Upper lobe of right lung (tissue), 1 donor: Measurements from ENCODE around the gene BICD2. TPM values are rescaled to one million over a fixed set of nuclear protein-coding genes. Genes with fewer than 3 reads are reported as not detected.

ENCODE experiments used
- ATAC-seq: fragments of 200-7000 bp; cut with Tn5 transposase; one replicate; pipeline ENCODE4 v1.9.1; 2020; ENCODE audit warnings: mild to moderate bottlenecking, moderate library complexity
- DNase-seq: peaks from one replicate; pipeline ENCODE4 v3.0.0-alpha.2; 2020
- H3K27ac ChIP-seq: fragments of 200-600 bp; one replicate; pipeline ENCODE4 v1.8.0; 2022
- H3K27me3 ChIP-seq: fragments of 200-600 bp; one replicate; pipeline ENCODE4 v1.8.0; 2022; ENCODE audit warnings: mild to moderate bottlenecking
- H3K36me3 ChIP-seq: fragments of 200-600 bp; one replicate; pipeline ENCODE4 v1.8.0; 2022
- H3K4me1 ChIP-seq: fragments of 200-600 bp; one replicate; pipeline ENCODE4 v1.8.0; 2022
- H3K4me3 ChIP-seq: fragments of 200-600 bp; one replicate; pipeline ENCODE4 v1.8.0; 2022; ENCODE audit warnings: mild to moderate bottlenecking
- H3K9me3 ChIP-seq: fragments of 200-600 bp; one replicate; pipeline ENCODE4 v1.8.0; 2022
- intact Hi-C: fragments of 100-400 bp; cut with DNase I; formaldehyde crosslinking; loops from one replicate; pipeline ENCODE4 v1.11.0; 2022
- total RNA-seq: library from RNA; stranded (reverse); fragmentation: NEBNext Ultra II Directional; extraction: Animal tissue kit (Norgen Biotek cat#: 25700); gene quantifications from one replicate; pipeline ENCODE4 v1.2.1, GENCODE V29; 2021
- TF ChIP-seq, protein P1 (sequence below): fragments of 200-600 bp; IDR thresholded peaks from one replicate; pipeline ENCODE4 v1.8.0; 2022; ENCODE audit warnings: antibody characterized with exemption
- donor health status: DM: no; HTN: yes; CAD: no; lungs with severe emphysema.

BICD2 gene
- total RNA-seq, 1 donor from 2014 or later, result 38.6 TPM

- intact Hi-C loops, result no loop called here
These were observed 10.4 kb downstream of the BICD2 start for GRCh38 chr9:92754091-92754745.

DNA sequence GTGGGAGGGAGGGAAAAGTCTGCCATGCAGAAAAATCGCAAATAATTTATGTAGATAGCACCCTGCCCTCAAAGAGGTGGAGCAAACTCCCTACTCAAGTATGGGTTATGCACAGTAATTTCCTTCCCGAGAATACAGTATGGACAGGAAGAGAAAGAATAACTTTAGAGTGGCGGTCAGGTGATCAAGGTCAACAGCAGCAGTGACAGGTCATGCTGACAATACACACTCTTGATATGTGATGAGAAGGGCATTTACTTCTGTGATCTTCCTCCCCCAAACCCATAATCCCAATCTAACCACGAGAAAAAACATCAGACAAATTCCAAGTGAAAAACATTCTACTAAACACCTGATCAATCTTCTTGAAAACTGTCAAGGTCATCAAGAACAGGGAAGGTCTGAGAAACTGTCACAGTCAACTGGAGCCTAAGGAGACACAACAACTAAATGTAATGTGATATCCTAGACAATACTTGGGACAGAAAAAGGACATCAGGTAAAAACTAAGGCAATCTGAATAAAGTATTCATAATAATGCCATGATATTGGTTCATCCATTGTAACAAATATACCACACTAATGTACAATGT lies 11.7 kb downstream of the BICD2 start:
- H3K4me1 ChIP-seq, result peaks cover 40% of the 10 kb centered on the region
- intact Hi-C loops, result no loop called here
- no peaks in the 10 kb centered on the region for H3K9me3 ChIP-seq
- DNase-seq (no peak), ATAC-seq (no peak)
- TF ChIP-seq, protein P1, sequence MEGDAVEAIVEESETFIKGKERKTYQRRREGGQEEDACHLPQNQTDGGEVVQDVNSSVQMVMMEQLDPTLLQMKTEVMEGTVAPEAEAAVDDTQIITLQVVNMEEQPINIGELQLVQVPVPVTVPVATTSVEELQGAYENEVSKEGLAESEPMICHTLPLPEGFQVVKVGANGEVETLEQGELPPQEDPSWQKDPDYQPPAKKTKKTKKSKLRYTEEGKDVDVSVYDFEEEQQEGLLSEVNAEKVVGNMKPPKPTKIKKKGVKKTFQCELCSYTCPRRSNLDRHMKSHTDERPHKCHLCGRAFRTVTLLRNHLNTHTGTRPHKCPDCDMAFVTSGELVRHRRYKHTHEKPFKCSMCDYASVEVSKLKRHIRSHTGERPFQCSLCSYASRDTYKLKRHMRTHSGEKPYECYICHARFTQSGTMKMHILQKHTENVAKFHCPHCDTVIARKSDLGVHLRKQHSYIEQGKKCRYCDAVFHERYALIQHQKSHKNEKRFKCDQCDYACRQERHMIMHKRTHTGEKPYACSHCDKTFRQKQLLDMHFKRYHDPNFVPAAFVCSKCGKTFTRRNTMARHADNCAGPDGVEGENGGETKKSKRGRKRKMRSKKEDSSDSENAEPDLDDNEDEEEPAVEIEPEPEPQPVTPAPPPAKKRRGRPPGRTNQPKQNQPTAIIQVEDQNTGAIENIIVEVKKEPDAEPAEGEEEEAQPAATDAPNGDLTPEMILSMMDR, result no peak
- no peak overlapping the region for H3K4me3 ChIP-seq
- peak overlapping the region; percentile 66 for H3K27ac ChIP-seq
- no peaks in the 10 kb centered on the region for H3K27me3 ChIP-seq
- no peaks in the 10 kb centered on the region for H3K36me3 ChIP-seq

More at GRCh38 chr9:92754091-92754745, 10.4 kb downstream of the BICD2 start:
- TF ChIP-seq, protein P1, result no peak
- peaks cover 28% of the 10 kb centered on the region for H3K4me1 ChIP-seq
- DNase-seq (no peak), ATAC-seq (peak; percentile 55)
- no peaks in the 10 kb centered on the region for H3K36me3 ChIP-seq
- no peaks in the 10 kb centered on the region for H3K27me3 ChIP-seq
- H3K27ac ChIP-seq, result no peak overlapping the region
- no peak overlapping the region for H3K4me3 ChIP-seq
- no peaks in the 10 kb centered on the region for H3K9me3 ChIP-seq

DNA sequence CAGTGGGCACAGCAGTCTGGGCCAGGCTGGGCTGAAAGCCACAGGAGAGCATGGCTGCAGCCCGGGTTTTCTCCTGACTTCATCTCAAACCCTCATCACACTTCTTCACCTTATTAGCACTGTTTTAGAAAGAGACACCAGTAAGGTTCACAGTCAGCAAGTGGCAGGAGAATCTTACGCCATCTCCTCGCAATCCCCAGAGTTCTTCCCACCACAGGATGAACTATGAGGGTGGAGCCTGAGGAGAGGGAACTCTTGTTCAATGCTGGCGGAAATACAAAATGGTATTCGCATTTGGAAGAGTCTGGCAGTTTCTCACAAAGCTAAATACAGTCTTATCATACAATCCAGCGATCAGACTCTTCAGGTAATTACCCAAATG lies 14.7 kb downstream of the BICD2 start:
- Histone ChIP-seq H3K4me3 (no peak overlapping the region), H3K4me1 (peaks cover 54% of the 10 kb centered on the region), H3K9me3 (no peaks in the 10 kb centered on the region), H3K27me3 (no peaks in the 10 kb centered on the region), H3K36me3 (no peaks in the 10 kb centered on the region), H3K27ac (no peak overlapping the region)
- intact Hi-C loops, result no loop called here
- TF ChIP-seq, protein P1, result no peak
- DNase-seq, result no peak
- peak; percentile 55 for ATAC-seq

DNA sequence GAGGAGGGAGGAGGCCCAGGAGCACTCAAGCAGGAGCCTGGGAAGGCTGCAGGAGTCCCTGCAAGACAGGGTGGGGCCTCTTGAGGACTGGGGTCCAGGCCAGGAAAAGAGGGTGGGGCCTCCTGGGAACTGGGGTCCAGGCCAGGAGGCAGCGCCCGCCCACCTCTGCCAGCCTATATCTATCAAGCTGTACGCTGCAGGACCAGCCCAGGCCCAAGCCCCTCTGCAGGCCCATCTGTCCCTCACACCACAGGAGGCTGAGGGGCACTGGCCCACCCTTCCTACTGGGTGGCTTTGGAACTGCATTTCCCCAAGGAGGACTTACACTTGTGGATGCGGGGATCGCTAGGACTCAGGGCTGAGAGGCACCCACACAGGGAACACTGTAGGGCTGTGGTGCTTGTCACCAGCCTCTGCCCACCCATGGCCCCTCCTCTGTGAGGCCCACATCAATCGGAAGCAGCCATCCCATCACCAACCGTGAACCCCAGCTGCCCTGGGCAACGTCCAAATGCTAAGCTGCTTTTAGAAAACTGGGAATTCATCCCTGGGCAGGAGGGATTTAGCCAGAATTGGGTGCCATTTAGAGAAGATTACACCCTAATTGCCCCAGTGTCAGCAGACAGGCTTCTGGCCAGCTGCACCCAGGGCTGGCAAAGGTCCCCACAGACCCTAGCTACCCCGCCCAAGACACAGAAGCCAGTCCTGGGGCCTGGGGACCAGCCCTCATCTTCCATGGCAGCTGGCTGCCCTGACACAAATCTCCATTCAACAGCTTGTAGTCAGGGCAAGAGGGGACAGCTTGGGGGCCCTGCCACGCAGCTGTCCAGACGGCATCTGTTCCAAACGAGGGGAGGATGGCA lies 15.3 kb downstream of the BICD2 start:
- H3K27ac ChIP-seq, result no peak overlapping the region
- intact Hi-C loops, result no loop called here
- TF ChIP-seq, protein P1, result no peak
- ATAC-seq, result peak; percentile 58
- no peaks in the 10 kb centered on the region for H3K9me3 ChIP-seq
- no peaks in the 10 kb centered on the region for H3K36me3 ChIP-seq
- DNase-seq, result no peak
- H3K4me1 ChIP-seq, result peaks cover 54% of the 10 kb centered on the region
- H3K4me3 ChIP-seq, result no peak overlapping the region
- H3K27me3 ChIP-seq, result no peaks in the 10 kb centered on the region

- intact Hi-C loops, result no loop called here
These were observed 16.5 kb downstream of the BICD2 start for GRCh38 chr9:92748233-92748497.

More at GRCh38 chr9:92748233-92748497, 16.5 kb downstream of the BICD2 start:
- Histone ChIP-seq H3K4me3 (no peak overlapping the region), H3K4me1 (peaks cover 55% of the 10 kb centered on the region), H3K9me3 (no peaks in the 10 kb centered on the region), H3K27ac (no peak overlapping the region), H3K36me3 (no peaks in the 10 kb centered on the region), H3K27me3 (no peaks in the 10 kb centered on the region)
- TF ChIP-seq, protein P1, result no peak
- ATAC-seq (no peak), DNase-seq (no peak)
